ENCODE data around the gene CLIC4. TPM values are rescaled to one million over a fixed set of nuclear protein-coding genes. Genes with fewer than 3 reads are reported as not detected.
"Not testable (repeated sequence)": the region's sequence is repeated elsewhere in the genome, so short reads cannot be mapped to it uniquely, and the experiment has no call there.

CLIC4 gene
- total RNA-seq, result 505 TPM
- 284 TPM for polyA plus RNA-seq

- Histone ChIP-seq H3K36me3 (ENCODE audit: insufficient read depth) (no peaks in the 10 kb centered on the region), H3K4me3 (ENCODE audit: low read depth, low read length) (peak within 1 kb of the TSS; percentile 92), H3K27ac (ENCODE audit: low read depth) (peak within 1 kb of the TSS; percentile 84), H3K4me1 (ENCODE audit: insufficient read depth) (no peaks in the 10 kb centered on the region)
- under 1% methylated on average over 80 of the region's 80 CpGs for WGBS
- DNase-seq (ENCODE audit: extremely low spot score), result peak; percentile 96
These were observed at the start of gene CLIC4 for GRCh38 chr1:24744911-24745710. CLIC4 (plus strand) TSS chr1:24745447; CDS start chr1:24745554, 107 bp downstream.

GRCh38 chr1:24696041-24696755 is 49.0 kb upstream of the CLIC4 start:
- H3K27ac ChIP-seq (ENCODE audit: low read depth), result no peak overlapping the region
- DNase-seq (ENCODE audit: extremely low spot score), result no peak
- WGBS, result 96% methylated on average over 5 of the region's 5 CpGs

GRCh38 chr1:24696756-24697330 is 48.4 kb upstream of the CLIC4 start:
- H3K27ac ChIP-seq (ENCODE audit: low read depth), result no peak overlapping the region
- no peaks in the 10 kb centered on the region for H3K4me1 ChIP-seq (ENCODE audit: insufficient read depth)
- H3K36me3 ChIP-seq (ENCODE audit: insufficient read depth), result no peaks in the 10 kb centered on the region
- 96% methylated on average over 15 of the region's 15 CpGs for WGBS
- no peak for DNase-seq (ENCODE audit: extremely low spot score)
- H3K4me3 ChIP-seq (ENCODE audit: low read depth, low read length), result no peak overlapping the region

More at GRCh38 chr1:24696041-24696755, 49.0 kb upstream of the CLIC4 start:
- Histone ChIP-seq H3K36me3 (ENCODE audit: insufficient read depth) (no peaks in the 10 kb centered on the region), H3K4me3 (ENCODE audit: low read depth, low read length) (no peak overlapping the region), H3K4me1 (ENCODE audit: insufficient read depth) (no peaks in the 10 kb centered on the region)

GRCh38 chr1:24697453-24698001 is 47.7 kb upstream of the CLIC4 start:
- not testable (repeated sequence) for DNase-seq (ENCODE audit: extremely low spot score); H3K4me3 ChIP-seq (ENCODE audit: low read depth, low read length); H3K36me3 ChIP-seq (ENCODE audit: insufficient read depth); H3K4me1 ChIP-seq (ENCODE audit: insufficient read depth); H3K27ac ChIP-seq (ENCODE audit: low read depth)
- 94% methylated on average over 7 of the region's 7 CpGs for WGBS

- not testable (repeated sequence) for H3K36me3 ChIP-seq (ENCODE audit: insufficient read depth); H3K27ac ChIP-seq (ENCODE audit: low read depth); H3K4me1 ChIP-seq (ENCODE audit: insufficient read depth); H3K4me3 ChIP-seq (ENCODE audit: low read depth, low read length); DNase-seq (ENCODE audit: extremely low spot score)
- WGBS, result 95% methylated on average over 8 of the region's 8 CpGs
These were observed 46.9 kb upstream of the CLIC4 start for GRCh38 chr1:24698326-24698725.

- WGBS, result 90% methylated on average over 7 of the region's 7 CpGs
These were observed 45.6 kb upstream of the CLIC4 start for GRCh38 chr1:24699628-24700027.

GRCh38 chr1:24702511-24703293 is 42.5 kb upstream of the CLIC4 start:
- no peaks in the 10 kb centered on the region for H3K36me3 ChIP-seq (ENCODE audit: insufficient read depth)
- H3K27ac ChIP-seq (ENCODE audit: low read depth), result no peak overlapping the region
- 77% methylated on average over 8 of the region's 8 CpGs for WGBS

More at GRCh38 chr1:24699628-24700027, 45.6 kb upstream of the CLIC4 start:
- no peak for DNase-seq (ENCODE audit: extremely low spot score)
- H3K4me1 ChIP-seq (ENCODE audit: insufficient read depth), result no peaks in the 10 kb centered on the region
- H3K4me3 ChIP-seq (ENCODE audit: low read depth, low read length), result no peak overlapping the region
- no peaks in the 10 kb centered on the region for H3K36me3 ChIP-seq (ENCODE audit: insufficient read depth)
- H3K27ac ChIP-seq (ENCODE audit: low read depth), result no peak overlapping the region

GRCh38 chr1:24704411-24705259 is 40.6 kb upstream of the CLIC4 start:
- Histone ChIP-seq H3K4me1 (ENCODE audit: insufficient read depth) (no peaks in the 10 kb centered on the region), H3K27ac (ENCODE audit: low read depth) (peak overlapping the region; percentile 25), H3K4me3 (ENCODE audit: low read depth, low read length) (no peak overlapping the region), H3K36me3 (ENCODE audit: insufficient read depth) (no peaks in the 10 kb centered on the region)
- DNase-seq (ENCODE audit: extremely low spot score), result no peak
- WGBS, result 64% methylated on average over 16 of the region's 16 CpGs

More at GRCh38 chr1:24702511-24703293, 42.5 kb upstream of the CLIC4 start:
- H3K4me1 ChIP-seq (ENCODE audit: insufficient read depth), result no peaks in the 10 kb centered on the region
- H3K4me3 ChIP-seq (ENCODE audit: low read depth, low read length), result no peak overlapping the region
- DNase-seq (ENCODE audit: extremely low spot score), result no peak

GRCh38 chr1:24705260-24706073 is 39.8 kb upstream of the CLIC4 start:
- 25% methylated on average over 18 of the region's 18 CpGs for WGBS
- Histone ChIP-seq H3K36me3 (ENCODE audit: insufficient read depth) (no peaks in the 10 kb centered on the region), H3K4me1 (ENCODE audit: insufficient read depth) (no peaks in the 10 kb centered on the region), H3K4me3 (ENCODE audit: low read depth, low read length) (no peak overlapping the region), H3K27ac (ENCODE audit: low read depth) (peak overlapping the region; percentile 25)
- peak; percentile 84 for DNase-seq (ENCODE audit: extremely low spot score)

GRCh38 chr1:24706074-24706389 is 39.2 kb upstream of the CLIC4 start:
- whole genome bisulfite sequencing, result 96% methylated on average over 9 of the region's 9 CpGs
- DNase-seq (ENCODE audit: extremely low spot score); H3K4me1 ChIP-seq (ENCODE audit: insufficient read depth); H3K36me3 ChIP-seq (ENCODE audit: insufficient read depth); H3K27ac ChIP-seq (ENCODE audit: low read depth); H3K4me3 ChIP-seq (ENCODE audit: low read depth, low read length): not testable (repeated sequence)

- H3K4me3 ChIP-seq (ENCODE audit: low read depth, low read length), result no peak overlapping the region
- no peak overlapping the region for H3K27ac ChIP-seq (ENCODE audit: low read depth)
- DNase-seq (ENCODE audit: extremely low spot score), result no peak
- H3K4me1 ChIP-seq (ENCODE audit: insufficient read depth), result no peaks in the 10 kb centered on the region
- H3K36me3 ChIP-seq (ENCODE audit: insufficient read depth), result no peaks in the 10 kb centered on the region
- 84% methylated on average over 4 of the region's 4 CpGs for WGBS
These were observed 37.6 kb upstream of the CLIC4 start for GRCh38 chr1:24707687-24708086.

GRCh38 chr1:24708938-24709337 is 36.3 kb upstream of the CLIC4 start:
- no peak overlapping the region for H3K27ac ChIP-seq (ENCODE audit: low read depth)
- H3K36me3 ChIP-seq (ENCODE audit: insufficient read depth), result no peaks in the 10 kb centered on the region
- no peak for DNase-seq (ENCODE audit: extremely low spot score)
- no peak overlapping the region for H3K4me3 ChIP-seq (ENCODE audit: low read depth, low read length)
- H3K4me1 ChIP-seq (ENCODE audit: insufficient read depth), result no peaks in the 10 kb centered on the region
- whole genome bisulfite sequencing, result 88% methylated on average over 4 of the region's 4 CpGs
